HepG2 (cell line): ENCODE data around the gene KDR. TPM values are rescaled to one million over a fixed set of nuclear protein-coding genes. Genes with fewer than 3 reads are reported as not detected.

ENCODE experiments used
- ATAC-seq: fragments of 200-7000 bp; cut with Tn5 transposase; 3 replicates; pipeline ENCODE4 v1.9.1; 2020; ENCODE audit warnings: mild to moderate bottlenecking, moderate library complexity
- BruUV-seq: library from RNA; stranded (reverse); fragments of 400-500 nt; replicated peaks from 2 replicates; lab custom pipeline; 2021; lab: Mats Ljungman, UMichigan
- CTCF ChIA-PET: fragments of 300-600 bp; formaldehyde crosslinking; extraction: SDS; loops from one replicate; lab custom pipeline; 2021; ENCODE audit warnings: low total read pairs, inconsistent platforms, low intra/inter-chr PET ratio; lab: Yijun Ruan, JAX
- POLR2A ChIA-PET: fragments of 350-600 bp; sonication (Branson Sonifier 250); formaldehyde crosslinking; loops from one replicate; lab custom pipeline; 2020; ENCODE audit warnings: antibody characterized with exemption, inconsistent platforms; lab: Yijun Ruan, JAX
- DNase-seq: peaks from one replicate; pipeline ENCODE4 v3.0.0-alpha.2; 2015; ENCODE audit warnings: low spot score
- FAIRE-seq: peaks from 3 replicates; lab custom pipeline; 2011; peaks lifted over from hg19 to GRCh38; lab: Jason Lieb, UNC
- H2AFZ ChIP-seq: one replicate; pipeline ENCODE4 v1.6.1; 2011; ENCODE audit warnings: low read length, inconsistent platforms
- H3K27ac ChIP-seq: fragments of 300-600 bp; 3 replicates; pipeline ENCODE4 v1.8.0; 2011; ENCODE audit warnings: mixed run types, mild to moderate bottlenecking, mixed read lengths, low read length, inconsistent platforms; ENCODE audit not compliant: insufficient read depth; ENCODE audit errors: extremely low read length
- H3K27me3 ChIP-seq, 2 experiments: fragments of 200-600 bp in 1 of 2; 2 replicates in 1 of 2; 3 replicates in 1 of 2; pipeline versions ENCODE4 v1.6.0 to v1.8.0; 2011; ENCODE audit warnings: low read length in 2 of 2, mild to moderate bottlenecking in 2 of 2, moderate library complexity in 2 of 2, inconsistent platforms in 1 of 2; ENCODE audit not compliant: insufficient read depth in 2 of 2, control insufficient read depth in 1 of 2
- H3K36me3 ChIP-seq, 2 experiments: fragments of 200-600 bp in 1 of 2; replicated peaks in 1 of 2; 2 replicates in 1 of 2; 3 replicates in 1 of 2; pipeline versions ENCODE4 v1.5.1 to v1.8.0; 2011; ENCODE audit warnings: low read length in 2 of 2, inconsistent platforms in 1 of 2; ENCODE audit not compliant: insufficient read depth in 2 of 2, control insufficient read depth in 1 of 2
- H3K4me1 ChIP-seq: 2 replicates; pipeline ENCODE4 v1.5.1; 2012; ENCODE audit warnings: low read length, inconsistent platforms; ENCODE audit not compliant: insufficient read depth
- H3K4me2 ChIP-seq: 2 replicates; pipeline ENCODE4 v1.6.0; 2011; ENCODE audit warnings: low read depth, low read length, inconsistent platforms
- H3K4me3 ChIP-seq, 3 experiments: fragments of 200-600 bp in 1 of 3; sonication (generic), shearing (Covaris generic) in 1 of 3; replicated peaks in 1 of 3; 2 replicates each; pipeline ENCODE4 v1.5.1; 2011 to 2016; ENCODE audit warnings: low read length in 3 of 3, inconsistent platforms in 2 of 3, low read depth in 2 of 3, mild to moderate bottlenecking in 2 of 3, control low read depth in 1 of 3, mixed read lengths in 1 of 3; ENCODE audit not compliant: insufficient read depth in 1 of 3
- H3K79me2 ChIP-seq: one replicate; pipeline ENCODE4 v1.6.1; 2011; ENCODE audit warnings: low read length, inconsistent platforms; ENCODE audit not compliant: insufficient read depth
- H3K9ac ChIP-seq: 2 replicates; pipeline ENCODE4 v1.6.0; 2011; ENCODE audit warnings: mild to moderate bottlenecking, low read depth, low read length, inconsistent platforms; ENCODE audit not compliant: insufficient read depth
- H3K9me3 ChIP-seq: 2 replicates; pipeline ENCODE4 v1.5.1; 2012; ENCODE audit warnings: mild to moderate bottlenecking, low read length
- H4K20me1 ChIP-seq: 2 replicates; pipeline ENCODE4 v1.6.0; 2011; ENCODE audit warnings: inconsistent platforms, mild to moderate bottlenecking, low read length, moderate library complexity; ENCODE audit not compliant: insufficient read depth
- ATF1 ChIP-seq: IDR thresholded peaks from 2 replicates; pipeline ENCODE4 v1.6.1; 2016; ENCODE audit warnings: mild to moderate bottlenecking, control low read depth
- ATF7 ChIP-seq, 2 experiments: fragments of 450-650 bp in 1 of 2; sonication (generic) in 1 of 2; formaldehyde crosslinking in 1 of 2; IDR thresholded peaks; 2 replicates each; pipeline versions ENCODE4 v1.4.0 to v1.6.1; 2016 to 2020; ENCODE audit warnings: antibody characterized with exemption in 1 of 2, mild to moderate bottlenecking in 1 of 2, missing genetic modification reagents in 1 of 2
- CENPX ChIP-seq: sonication (generic); formaldehyde crosslinking; IDR thresholded peaks from 2 replicates; pipeline ENCODE4 v1.9.0; 2021; ENCODE audit warnings: mild to moderate bottlenecking, missing genetic modification reagents, moderate library complexity
- FOXA3 ChIP-seq: IDR thresholded peaks from 2 replicates; pipeline ENCODE4 v1.6.1; 2016; ENCODE audit warnings: missing genetic modification reagents, missing compliant biosample characterization
- NCOA5 ChIP-seq: sonication (generic); formaldehyde crosslinking; IDR thresholded peaks from 2 replicates; pipeline ENCODE4 v1.4.0; 2020; ENCODE audit warnings: missing genetic modification reagents
- ZBED4 ChIP-seq: sonication (generic); formaldehyde crosslinking; IDR thresholded peaks from 2 replicates; pipeline ENCODE4 v1.4.0; 2020; ENCODE audit warnings: missing genetic modification reagents, borderline replicate concordance
- ZNF460 ChIP-seq: sonication (generic); formaldehyde crosslinking; IDR thresholded peaks from 2 replicates; pipeline ENCODE4 v1.5.1; 2020; ENCODE audit warnings: missing genetic modification reagents, mild to moderate bottlenecking, borderline replicate concordance
- ZNF558 ChIP-seq: sonication (generic); formaldehyde crosslinking; IDR thresholded peaks from 2 replicates; pipeline ENCODE4 v1.9.0; 2022; ENCODE audit warnings: mild to moderate bottlenecking, missing genetic modification reagents, borderline replicate concordance
- ZNF614 ChIP-seq: IDR thresholded peaks from 2 replicates; pipeline ENCODE4 v1.6.1; 2018; ENCODE audit warnings: missing biosample characterization, missing genetic modification reagents, inconsistent platforms, borderline replicate concordance
- ZSCAN12 ChIP-seq: sonication (generic); formaldehyde crosslinking; IDR thresholded peaks from 2 replicates; pipeline ENCODE4 v1.9.0; 2021; ENCODE audit warnings: mild to moderate bottlenecking, missing genetic modification reagents
- WGBS: methylation state at CpG from one replicate; pipeline ENCODE4 v1.1.6; 2017; ENCODE audit warnings: low lambda C conversion rate; 5-methylcytosine and 5-hydroxymethylcytosine counted together
- in situ Hi-C: cut with HindIII; loops from 2 replicates; pipeline ENCODE4 v1.10.0; 2017; ENCODE audit warnings: low pct_unique_long_range_greater_than_20kb; ENCODE audit not compliant: extremely low pct_ligation_motif_present
- intact Hi-C: fragments of 100-400 bp; cut with micrococcal nuclease; formaldehyde crosslinking; loops from one replicate; pipeline ENCODE4 v1.10.0; 2022; ENCODE audit not compliant: unreplicated experiment
- polyA plus RNA-seq, 8 experiments: library from polyadenylated mRNA; depleted of rRNA in 3 of 8; stranded (reverse) in 7 of 8; unstranded in 1 of 8; fragments of >200 nt; fragmentation: Illumina TruSeq in 4 of 8; extraction: Trizol in 4 of 8; gene quantifications; 2 replicates each; pipeline versions ENCODE4 v1.2.1 to v1.2.3, GENCODE V29; 2011 to 2016; ENCODE audit warnings: low read depth in 4 of 8, missing spikeins in 1 of 8, mixed read lengths in 1 of 8; ENCODE audit not compliant: insufficient read depth in 1 of 8
- total RNA-seq, 5 experiments: library from RNA; depleted of rRNA; stranded (reverse); fragments of >200 nt; fragmentation: Illumina TruSeq; extraction: Trizol; gene quantifications; 2 replicates each; pipeline ENCODE4 v1.2.3, GENCODE V29; 2016; ENCODE audit warnings: low read depth in 1 of 5

The KDR gene
- total and polyA plus RNA-seq, 2 of the 13 experiments (the other 11 are each of a cell fraction or from before 2014, with no cell fraction given), result not detected

GRCh38 chr4:55162396-55162795 lies 37.0 kb upstream of the KDR start:
- Histone ChIP-seq H2AFZ (no peak overlapping the region), H3K4me3 (no peak overlapping the region), H3K79me2 (no peaks in the 10 kb centered on the region), H3K27me3 (peaks cover 0 to 6% of the 10 kb centered on the region in 2 experiments; a peak in 3 of 5 replicates), H3K9me3 (no peaks in the 10 kb centered on the region), H4K20me1 (no peaks in the 10 kb centered on the region), H3K9ac (no peak overlapping the region), H3K27ac (no peak overlapping the region), H3K36me3 (no peaks in the 10 kb centered on the region), H3K4me1 (no peaks in the 10 kb centered on the region), H3K4me2 (no peak overlapping the region)
- no TSS peak for BruUV-seq
- ChIA-PET POLR2A (no interaction called here), CTCF (no interaction called here)
- DNase-seq (no peak), FAIRE-seq (no peak), ATAC-seq (no peak)
- in situ Hi-C loops (no loop called here), intact Hi-C loops (loop anchor here (10.0 kb wide), 1 partner anchor 188 kb away; no protein-coding TSS in a partner anchor)
- no peak for TF ChIP-seq NCOA5 (CRISPR knock-in tag)
- 0% methylated on average over 1 of the region's 1 CpG for WGBS

GRCh38 chr4:55161739-55162138 lies 36.3 kb upstream of the KDR start:
- no peaks in the 10 kb centered on the region for H3K4me1 ChIP-seq
- no TSS peak for BruUV-seq
- POLR2A ChIA-PET, result no interaction called here
- no peaks in the 10 kb centered on the region for H3K9me3 ChIP-seq
- TF ChIP-seq ZBED4 (CRISPR knock-in tag) (no peak), ATF1 (no peak), FOXA3 (CRISPR knock-in tag) (no peak), ATF7 (IDR thresholded peaks at IDR 0.05) (no peak), ATF7 (CRISPR knock-in tag; IDR thresholded peaks at IDR 0.05) (no peak), ZNF614 (CRISPR knock-in tag) (no peak), CENPX (CRISPR knock-in tag) (no peak), ZNF558 (no peak), ZNF460 (no peak), ZSCAN12 (CRISPR knock-in tag) (no peak)
- CTCF ChIA-PET, result no interaction called here
- no peak overlapping the region for H3K4me3 ChIP-seq
- intact Hi-C loops (loop anchor here (10.0 kb wide), 1 partner anchor 187 kb away; no protein-coding TSS in a partner anchor), in situ Hi-C loops (no loop called here)
- WGBS, result 2% methylated on average over 6 of the region's 6 CpGs
- no peaks in the 10 kb centered on the region for H3K79me2 ChIP-seq
- H4K20me1 ChIP-seq, result no peaks in the 10 kb centered on the region
- H3K4me2 ChIP-seq, result no peak overlapping the region
- H3K27me3 ChIP-seq, result peaks cover 0 to 6% of the 10 kb centered on the region in 2 experiments; a peak in 3 of 5 replicates
- no peak for FAIRE-seq
- no peak overlapping the region for H3K27ac ChIP-seq
- no peak overlapping the region for H3K9ac ChIP-seq
- ATAC-seq, result no peak
- no peaks in the 10 kb centered on the region for H3K36me3 ChIP-seq
- no peak for DNase-seq
- H2AFZ ChIP-seq, result no peak overlapping the region
